DND-41 (cell line): Measurements from ENCODE around the gene CCDC171.

Source experiments
- ATAC-seq: fragments of 200-7000 bp; cut with Tn5 transposase; 3 replicates; pipeline ENCODE4 v1.9.1; 2021; ENCODE audit warnings: low read depth; ENCODE audit not compliant: insufficient read depth
- DNase-seq: peaks from one replicate; pipeline ENCODE4 v3.0.0-alpha.2; 2020
- H2AFZ ChIP-seq: 2 replicates; pipeline ENCODE4 v1.6.0; 2012; ENCODE audit warnings: low read depth, low read length
- H3K27ac ChIP-seq: 2 replicates; pipeline ENCODE4 v1.5.1; 2012; ENCODE audit warnings: low read length, inconsistent platforms
- H3K27me3 ChIP-seq: fragments of 200-600 bp; sonication (generic); 2 replicates; pipeline ENCODE4 v1.6.0; 2012; ENCODE audit warnings: low read length, mild to moderate bottlenecking, inconsistent platforms; ENCODE audit not compliant: insufficient read depth, poor library complexity
- H3K36me3 ChIP-seq: 2 replicates; pipeline ENCODE4 v1.5.1; 2012; ENCODE audit warnings: low read length, inconsistent platforms; ENCODE audit not compliant: insufficient read depth
- H3K4me1 ChIP-seq: 2 replicates; pipeline ENCODE4 v1.5.1; 2012; ENCODE audit warnings: mild to moderate bottlenecking, low read length; ENCODE audit not compliant: insufficient read depth
- H3K4me2 ChIP-seq: 2 replicates; pipeline ENCODE4 v1.6.0; 2012; ENCODE audit warnings: mild to moderate bottlenecking, moderate library complexity, low read length, inconsistent platforms; ENCODE audit not compliant: insufficient read depth
- H3K4me3 ChIP-seq, 2 experiments: fragments of 200-600 bp in 1 of 2; shearing (Covaris generic) in 1 of 2; 2 replicates each; pipeline ENCODE4 v1.5.1; 2012 to 2016; ENCODE audit warnings: inconsistent platforms in 2 of 2, low read length in 2 of 2, mild to moderate bottlenecking in 2 of 2, low read depth in 1 of 2, moderate library complexity in 1 of 2
- H3K79me2 ChIP-seq: 2 replicates; pipeline ENCODE4 v1.6.0; 2012; ENCODE audit warnings: low read length, inconsistent platforms; ENCODE audit not compliant: insufficient read depth
- H3K9ac ChIP-seq: 2 replicates; pipeline ENCODE4 v1.6.0; 2012; ENCODE audit warnings: low read depth, mild to moderate bottlenecking, inconsistent platforms, low read length, moderate library complexity
- H3K9me3 ChIP-seq: 2 replicates; pipeline ENCODE4 v1.5.1; 2012; ENCODE audit warnings: low read length, moderate library complexity, mild to moderate bottlenecking, inconsistent platforms; ENCODE audit not compliant: insufficient read depth, severe bottlenecking
- H4K20me1 ChIP-seq: 2 replicates; pipeline ENCODE4 v1.6.0; 2012; ENCODE audit warnings: low read length; ENCODE audit not compliant: insufficient read depth
- EZH2 ChIP-seq: IDR thresholded peaks from 3 replicates; pipeline ENCODE4 v1.6.1; 2012; ENCODE audit warnings: borderline replicate concordance, low read depth, mild to moderate bottlenecking, moderate library complexity, low read length, inconsistent platforms; ENCODE audit not compliant: severe bottlenecking
- TF ChIP-seq, protein P1 (sequence below): IDR thresholded peaks from 2 replicates; pipeline ENCODE4 v1.5.1; 2012; ENCODE audit warnings: borderline replicate concordance, low read length, moderate library complexity, mild to moderate bottlenecking; ENCODE audit not compliant: poor library complexity, severe bottlenecking; ENCODE audit errors: extremely low read depth

CCDC171 gene

GRCh38 chr9:15837079-15837679 lies 284.3 kb downstream of the CCDC171 start:
- peak; percentile 13 for DNase-seq
- no peaks in the 10 kb centered on the region for H4K20me1 ChIP-seq
- H3K9ac ChIP-seq = no peak overlapping the region

DNA sequence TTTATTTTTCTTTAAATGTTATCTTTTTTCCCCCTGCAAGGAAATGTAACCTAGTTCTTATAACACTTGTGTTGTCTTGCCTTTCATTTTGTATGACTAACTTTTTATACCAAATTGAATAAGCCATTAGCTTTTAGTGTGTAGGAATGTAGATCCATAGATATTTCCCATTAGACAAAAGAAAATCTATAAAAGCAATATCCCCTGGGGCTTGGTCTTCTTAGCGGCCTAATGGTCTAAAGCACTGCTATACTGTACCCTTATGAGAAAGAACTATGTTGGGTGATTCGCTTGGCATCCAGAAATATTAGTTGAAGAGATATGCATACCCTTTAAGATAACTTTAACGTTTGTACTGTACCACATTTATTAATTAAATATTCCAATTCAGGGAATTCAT lies 289.2 kb downstream of the CCDC171 start:
- DNase-seq (no peak), ATAC-seq (no peak)
- no peaks in the 10 kb centered on the region for H3K36me3 ChIP-seq
- no peaks in the 10 kb centered on the region for H4K20me1 ChIP-seq
- H2AFZ ChIP-seq = no peak overlapping the region
- no peaks in the 10 kb centered on the region for H3K9me3 ChIP-seq
- no peak overlapping the region for H3K9ac ChIP-seq
- H3K4me3 ChIP-seq = no peak overlapping the region
- no peaks in the 10 kb centered on the region for H3K79me2 ChIP-seq
- H3K4me1 ChIP-seq = no peaks in the 10 kb centered on the region
- H3K27me3 ChIP-seq = no peaks in the 10 kb centered on the region
- H3K4me2 ChIP-seq = no peak overlapping the region
- no peak overlapping the region for H3K27ac ChIP-seq
- TF ChIP-seq EZH2 = no peak
- TF ChIP-seq, protein P1, sequence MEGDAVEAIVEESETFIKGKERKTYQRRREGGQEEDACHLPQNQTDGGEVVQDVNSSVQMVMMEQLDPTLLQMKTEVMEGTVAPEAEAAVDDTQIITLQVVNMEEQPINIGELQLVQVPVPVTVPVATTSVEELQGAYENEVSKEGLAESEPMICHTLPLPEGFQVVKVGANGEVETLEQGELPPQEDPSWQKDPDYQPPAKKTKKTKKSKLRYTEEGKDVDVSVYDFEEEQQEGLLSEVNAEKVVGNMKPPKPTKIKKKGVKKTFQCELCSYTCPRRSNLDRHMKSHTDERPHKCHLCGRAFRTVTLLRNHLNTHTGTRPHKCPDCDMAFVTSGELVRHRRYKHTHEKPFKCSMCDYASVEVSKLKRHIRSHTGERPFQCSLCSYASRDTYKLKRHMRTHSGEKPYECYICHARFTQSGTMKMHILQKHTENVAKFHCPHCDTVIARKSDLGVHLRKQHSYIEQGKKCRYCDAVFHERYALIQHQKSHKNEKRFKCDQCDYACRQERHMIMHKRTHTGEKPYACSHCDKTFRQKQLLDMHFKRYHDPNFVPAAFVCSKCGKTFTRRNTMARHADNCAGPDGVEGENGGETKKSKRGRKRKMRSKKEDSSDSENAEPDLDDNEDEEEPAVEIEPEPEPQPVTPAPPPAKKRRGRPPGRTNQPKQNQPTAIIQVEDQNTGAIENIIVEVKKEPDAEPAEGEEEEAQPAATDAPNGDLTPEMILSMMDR = no peak

More at GRCh38 chr9:15837079-15837679, 284.3 kb downstream of the CCDC171 start:
- Histone ChIP-seq H3K9me3 (no peaks in the 10 kb centered on the region), H3K36me3 (no peaks in the 10 kb centered on the region), H3K27me3 (no peaks in the 10 kb centered on the region), H3K4me2 (no peak overlapping the region), H3K4me1 (no peaks in the 10 kb centered on the region), H3K4me3 (no peak overlapping the region), H3K79me2 (no peaks in the 10 kb centered on the region), H3K27ac (no peak overlapping the region), H2AFZ (no peak overlapping the region)
- ATAC-seq = peak; percentile 80; the same call in 2 of the 3 replicates
- no peak for TF ChIP-seq EZH2
- TF ChIP-seq, protein P1 = peak; percentile 84

DNA sequence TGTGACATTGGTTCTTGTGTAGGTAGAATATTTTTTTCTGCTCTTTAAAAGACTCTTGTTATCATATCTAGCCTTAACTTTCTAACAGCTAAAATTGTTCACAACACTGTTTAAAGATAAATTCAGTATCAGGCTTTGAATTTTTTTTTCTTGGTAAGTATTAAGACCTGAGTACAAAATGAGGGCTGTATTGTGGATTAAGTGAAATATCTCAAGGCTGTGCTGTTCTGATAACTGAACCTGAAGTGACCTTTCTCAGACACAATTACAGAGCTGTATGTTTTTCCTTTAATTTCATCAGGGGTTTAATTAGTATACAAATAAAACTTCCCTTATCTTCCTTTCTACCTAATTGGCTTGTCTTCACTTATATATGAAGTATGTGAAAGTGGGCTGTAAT lies 290.5 kb downstream of the CCDC171 start:
- no peak overlapping the region for H3K9ac ChIP-seq
- H3K27ac ChIP-seq = no peak overlapping the region
- no peak overlapping the region for H3K4me3 ChIP-seq
- H3K4me1 ChIP-seq = no peaks in the 10 kb centered on the region
- H3K9me3 ChIP-seq = no peaks in the 10 kb centered on the region
- no peak for ATAC-seq
- no peak overlapping the region for H2AFZ ChIP-seq
- no peaks in the 10 kb centered on the region for H3K36me3 ChIP-seq
- TF ChIP-seq, protein P1 = no peak
- TF ChIP-seq EZH2 = no peak
- no peaks in the 10 kb centered on the region for H3K79me2 ChIP-seq
- DNase-seq = no peak
- H3K27me3 ChIP-seq = no peaks in the 10 kb centered on the region
- no peaks in the 10 kb centered on the region for H4K20me1 ChIP-seq
- H3K4me2 ChIP-seq = no peak overlapping the region
